DMS114 treated with DMSO at 0.1 percent for 48 hours (cell line): ENCODE data around the gene C5orf15.
"Not testable (repeated sequence)": the region's sequence is repeated elsewhere in the genome, so short reads cannot be mapped to it uniquely, and the experiment has no call there.

Experiments used
- DNase-seq: peaks from one replicate; lab custom pipeline; 2025; ENCODE audit not compliant: unreplicated experiment; lab: John Stamatoyannopoulos, UW

Gene C5orf15

GRCh38 chr5:133938929-133939328 is 29.5 kb downstream of the C5orf15 start:
- DNase-seq, result no peak

GRCh38 chr5:133938039-133938821 is 30.2 kb downstream of the C5orf15 start:
- DNase-seq, result no peak

- not testable (repeated sequence) for DNase-seq
These were observed 30.8 kb downstream of the C5orf15 start for GRCh38 chr5:133937628-133938027.

GRCh38 chr5:133936651-133937015 is 31.8 kb downstream of the C5orf15 start:
- no peak for DNase-seq

GRCh38 chr5:133935991-133936650 is 32.3 kb downstream of the C5orf15 start:
- not testable (repeated sequence) for DNase-seq

- no peak for DNase-seq
These were observed 32.8 kb downstream of the C5orf15 start for GRCh38 chr5:133935667-133935940.

GRCh38 chr5:133934822-133935666 is 33.4 kb downstream of the C5orf15 start:
- DNase-seq, result no peak

DNA sequence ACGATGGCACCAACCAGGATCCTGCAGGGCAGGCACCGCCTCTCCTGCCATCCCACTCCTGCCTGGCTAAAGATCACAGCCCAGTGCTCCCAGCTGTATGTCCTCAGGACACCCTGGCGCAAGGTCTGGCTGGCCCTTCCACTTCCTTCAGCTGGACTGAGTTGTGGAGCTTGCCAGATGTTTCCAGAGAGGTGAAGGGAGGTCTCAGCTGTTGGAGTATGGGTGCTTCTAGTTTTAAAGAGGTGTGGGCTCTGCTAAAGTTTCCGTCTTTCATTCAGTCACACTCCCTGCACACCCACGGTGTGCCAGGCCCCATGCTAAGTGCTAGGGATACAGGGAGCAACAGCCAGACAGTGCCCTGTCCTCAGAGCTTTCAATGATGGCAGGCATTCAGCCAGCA is 34.1 kb downstream of the C5orf15 start:
- no peak for DNase-seq

DNA sequence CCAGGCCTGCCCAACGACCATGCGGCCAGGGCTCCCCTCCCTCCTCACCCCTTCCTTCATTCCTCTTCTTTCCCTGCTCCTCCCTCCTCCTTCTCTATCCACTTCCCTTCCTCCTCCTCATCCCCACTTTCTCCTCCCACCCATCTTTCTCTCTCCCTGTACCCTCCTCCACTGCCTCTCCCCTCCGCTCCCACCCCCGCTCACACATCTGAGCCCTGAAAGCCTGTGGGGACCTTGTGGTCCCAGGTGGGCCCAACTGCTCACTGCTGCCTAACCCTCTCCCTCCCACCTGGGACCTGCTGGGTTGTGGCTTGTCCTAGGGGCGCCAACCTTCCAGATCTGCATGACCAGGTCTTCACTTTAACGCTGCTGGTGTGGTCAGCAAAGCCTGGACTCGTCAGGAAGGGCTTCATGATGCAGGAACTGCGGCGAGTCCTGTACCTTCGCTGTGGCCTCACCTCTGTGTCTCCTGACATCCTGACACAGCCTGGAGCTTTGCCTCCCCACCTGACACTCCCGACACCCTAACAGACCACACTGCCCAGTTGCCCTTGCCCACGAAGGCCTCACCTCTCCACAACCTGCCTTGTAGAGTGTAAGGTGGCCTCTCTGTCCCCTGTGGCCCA is 34.6 kb downstream of the C5orf15 start:
- DNase-seq, result no peak

DNA sequence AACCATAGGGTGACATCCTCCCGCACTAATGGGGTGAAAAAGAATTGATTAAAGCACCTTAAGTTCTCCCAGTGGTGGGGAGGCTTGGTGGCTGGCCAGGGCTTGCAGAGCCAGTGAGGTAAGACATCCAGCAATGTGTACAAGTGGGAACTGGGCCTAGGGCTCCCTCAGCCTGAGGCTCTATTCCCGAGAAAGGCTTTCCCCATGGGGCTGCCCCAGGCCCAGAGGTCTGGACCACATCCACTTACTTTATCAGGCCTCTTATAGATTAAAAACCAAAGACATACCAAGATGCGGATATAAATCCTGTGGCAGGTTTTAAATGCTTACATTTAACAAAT is 35.3 kb downstream of the C5orf15 start:
- no peak for DNase-seq

- DNase-seq, result no peak
These were observed 35.8 kb downstream of the C5orf15 start for GRCh38 chr5:133932441-133933168.

- no peak for DNase-seq
These were observed 36.9 kb downstream of the C5orf15 start for GRCh38 chr5:133931546-133931945.

DNA sequence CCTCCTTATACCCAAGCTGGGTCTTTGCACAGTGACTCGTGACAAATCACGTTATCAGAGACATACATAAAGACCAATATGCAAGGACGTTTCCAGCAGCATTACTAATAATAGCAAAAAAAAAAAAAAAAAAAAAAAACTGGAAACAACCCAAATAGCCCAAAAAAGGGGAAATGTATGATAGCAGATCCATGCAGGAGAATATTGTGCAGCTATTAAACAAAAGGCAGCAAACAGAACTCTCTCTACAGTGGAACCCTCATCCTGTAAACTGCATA is 37.7 kb downstream of the C5orf15 start:
- DNase-seq, result no peak

DNA sequence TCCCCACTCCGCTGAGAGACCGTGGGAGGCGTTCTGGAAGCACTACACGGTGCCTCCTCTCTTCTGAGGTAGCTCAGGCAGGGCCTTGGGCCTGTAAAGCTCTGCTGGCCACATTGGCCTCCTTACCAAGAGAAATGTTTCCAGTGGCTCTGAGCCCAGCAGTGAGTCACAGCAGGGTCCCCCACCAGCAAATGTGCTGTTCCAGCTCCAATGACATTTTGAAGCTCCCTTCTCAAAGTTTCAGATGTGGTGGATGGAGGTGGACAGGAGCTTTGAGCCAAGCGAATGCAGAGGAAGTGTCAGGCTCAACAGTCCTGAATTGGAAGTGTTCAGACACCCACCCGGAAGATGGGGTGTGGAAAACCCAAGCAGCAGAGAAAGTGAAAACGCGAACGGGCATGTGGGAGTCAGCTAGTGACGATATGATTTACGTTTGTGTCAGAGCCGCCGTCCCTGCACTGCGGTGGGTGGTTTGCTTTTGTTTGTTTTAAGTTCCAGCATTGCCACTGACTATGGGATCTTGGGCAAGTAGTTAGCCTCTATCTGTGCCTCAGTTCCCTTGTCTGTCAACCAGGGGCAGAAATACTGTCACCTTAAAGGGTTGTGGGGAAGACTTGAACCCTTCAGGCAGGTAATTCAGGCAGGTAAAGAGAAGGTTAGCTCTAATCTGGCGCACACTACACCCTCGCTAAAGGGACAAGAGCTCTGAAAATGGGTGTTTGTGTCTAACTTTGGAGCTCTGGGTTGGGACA is 38.2 kb downstream of the C5orf15 start:
- no peak for DNase-seq

- DNase-seq, result no peak
These were observed 39.6 kb downstream of the C5orf15 start for GRCh38 chr5:133928587-133929393.

GRCh38 chr5:133927300-133928180 is 40.9 kb downstream of the C5orf15 start:
- no peak for DNase-seq

DNA sequence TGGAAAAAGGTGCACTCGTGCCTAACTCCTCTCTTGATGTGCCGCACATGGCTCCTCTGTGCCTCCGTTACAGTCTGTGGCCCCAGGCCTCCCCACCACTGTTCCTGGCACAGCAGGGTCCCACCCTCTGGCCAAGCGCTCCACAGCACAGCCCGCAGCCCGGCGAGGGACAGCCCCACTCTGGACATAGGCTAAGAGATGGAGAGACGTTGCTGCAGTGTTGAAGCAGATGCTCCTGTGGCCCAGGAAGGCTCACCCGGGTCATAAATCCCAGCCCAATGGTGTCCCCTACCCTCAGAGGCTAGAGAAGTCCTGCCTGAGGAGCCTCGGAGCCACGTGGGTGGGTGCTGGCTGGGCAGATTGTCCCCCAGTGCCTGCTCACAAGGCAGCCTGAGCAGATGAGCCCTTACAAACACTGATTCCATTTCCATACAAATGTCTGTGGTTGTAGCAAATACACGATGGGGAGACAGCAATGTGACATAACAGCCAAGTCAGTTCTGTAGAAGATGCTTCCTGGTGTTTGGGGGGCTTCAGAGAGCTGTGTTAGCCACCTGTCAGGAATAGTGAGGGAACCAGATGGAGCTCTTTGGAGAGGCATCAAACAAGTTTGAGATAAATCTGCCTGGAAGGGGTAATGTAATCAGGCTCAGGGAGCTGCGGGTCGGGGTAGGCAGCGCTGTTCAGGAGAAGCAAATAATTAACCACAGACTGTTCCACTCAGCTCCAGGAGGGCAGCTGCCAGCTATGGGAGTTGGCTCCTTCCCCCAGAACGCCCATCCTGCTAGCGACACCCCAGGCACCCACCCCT is 41.7 kb downstream of the C5orf15 start:
- no peak for DNase-seq
